HG03521 (cell line): ENCODE results near the gene PLEKHA1.

Source experiments
- ATAC-seq: cut with Tn5 transposase; IDR thresholded peaks from one replicate; pipeline ENCODE4 v1.9.1; 2021; ENCODE audit warnings: mild to moderate bottlenecking, moderate library complexity; ENCODE audit not compliant: unreplicated experiment

PLEKHA1 gene

DNA sequence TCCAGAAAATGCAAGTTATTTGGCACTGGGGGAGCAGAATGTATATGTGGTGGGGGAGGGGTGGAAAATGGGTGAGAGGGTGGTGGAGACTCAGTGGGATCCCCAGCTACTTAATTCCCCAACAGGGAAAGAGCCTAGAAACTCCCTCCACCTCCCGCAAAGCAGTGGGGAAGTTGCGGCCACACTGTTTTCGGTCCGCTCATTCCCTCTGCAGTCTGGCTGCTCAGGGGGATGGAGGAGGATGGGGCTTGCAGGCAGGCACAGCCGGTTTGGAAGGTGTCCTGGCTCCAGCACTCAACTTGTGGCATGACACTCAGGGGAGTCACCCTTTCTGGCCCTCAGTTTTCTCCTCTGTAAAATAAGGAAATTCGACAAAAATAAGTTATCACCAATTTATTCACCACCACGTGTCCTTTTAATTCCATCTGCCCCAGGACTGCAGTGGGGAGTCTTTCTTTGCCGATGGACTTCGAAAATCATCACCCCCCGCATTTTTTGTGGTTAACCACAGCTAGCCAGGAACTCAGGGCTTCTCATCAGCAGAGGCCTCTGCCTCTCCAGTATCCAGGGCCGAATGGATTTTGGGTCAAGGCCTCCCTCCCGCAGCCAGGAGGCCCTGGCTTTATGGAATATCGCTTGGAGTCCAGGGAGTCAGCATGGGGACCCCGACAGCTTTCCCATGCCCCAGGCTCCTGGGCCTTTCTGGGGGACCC lies 85.2 kb downstream of the PLEKHA1 start:
- ATAC-seq = no peak

DNA sequence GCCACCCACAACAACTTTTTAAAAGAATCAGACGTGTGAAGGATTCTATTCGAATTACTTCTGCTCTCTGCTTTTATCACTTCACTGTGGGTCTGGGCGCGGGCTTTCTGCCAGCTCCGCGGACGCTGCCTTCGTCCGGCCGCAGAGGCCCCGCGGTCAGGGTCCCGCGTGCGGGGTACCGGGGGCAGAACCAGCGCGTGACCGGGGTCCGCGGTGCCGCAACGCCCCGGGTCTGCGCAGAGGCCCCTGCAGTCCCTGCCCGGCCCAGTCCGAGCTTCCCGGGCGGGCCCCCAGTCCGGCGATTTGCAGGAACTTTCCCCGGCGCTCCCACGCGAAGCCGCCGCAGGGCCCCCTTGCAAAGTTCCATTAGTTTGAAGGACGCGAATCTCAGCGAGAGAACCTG lies 86.4 kb downstream of the PLEKHA1 start:
- ATAC-seq = no peak

DNA sequence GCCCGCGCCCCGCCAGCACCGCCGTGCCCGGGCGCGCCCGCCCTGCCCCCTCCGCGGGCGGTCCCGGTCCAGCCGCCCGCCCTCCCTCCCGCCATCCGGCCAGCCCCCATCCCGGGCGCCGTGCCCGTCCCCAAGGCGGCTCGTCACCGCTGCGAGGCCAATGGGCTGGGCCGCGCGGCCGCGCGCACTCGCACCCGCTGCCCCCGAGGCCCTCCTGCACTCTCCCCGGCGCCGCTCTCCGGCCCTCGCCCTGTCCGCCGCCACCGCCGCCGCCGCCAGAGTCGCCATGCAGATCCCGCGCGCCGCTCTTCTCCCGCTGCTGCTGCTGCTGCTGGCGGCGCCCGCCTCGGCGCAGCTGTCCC lies 86.8 kb downstream of the PLEKHA1 start, which contains the start of gene HTRA1:
HTRA1 (plus strand) TSS at position 187 of the 362 bp plus-strand sequence; CDS start at position 287, 100 bp downstream.
- no peak for ATAC-seq

DNA sequence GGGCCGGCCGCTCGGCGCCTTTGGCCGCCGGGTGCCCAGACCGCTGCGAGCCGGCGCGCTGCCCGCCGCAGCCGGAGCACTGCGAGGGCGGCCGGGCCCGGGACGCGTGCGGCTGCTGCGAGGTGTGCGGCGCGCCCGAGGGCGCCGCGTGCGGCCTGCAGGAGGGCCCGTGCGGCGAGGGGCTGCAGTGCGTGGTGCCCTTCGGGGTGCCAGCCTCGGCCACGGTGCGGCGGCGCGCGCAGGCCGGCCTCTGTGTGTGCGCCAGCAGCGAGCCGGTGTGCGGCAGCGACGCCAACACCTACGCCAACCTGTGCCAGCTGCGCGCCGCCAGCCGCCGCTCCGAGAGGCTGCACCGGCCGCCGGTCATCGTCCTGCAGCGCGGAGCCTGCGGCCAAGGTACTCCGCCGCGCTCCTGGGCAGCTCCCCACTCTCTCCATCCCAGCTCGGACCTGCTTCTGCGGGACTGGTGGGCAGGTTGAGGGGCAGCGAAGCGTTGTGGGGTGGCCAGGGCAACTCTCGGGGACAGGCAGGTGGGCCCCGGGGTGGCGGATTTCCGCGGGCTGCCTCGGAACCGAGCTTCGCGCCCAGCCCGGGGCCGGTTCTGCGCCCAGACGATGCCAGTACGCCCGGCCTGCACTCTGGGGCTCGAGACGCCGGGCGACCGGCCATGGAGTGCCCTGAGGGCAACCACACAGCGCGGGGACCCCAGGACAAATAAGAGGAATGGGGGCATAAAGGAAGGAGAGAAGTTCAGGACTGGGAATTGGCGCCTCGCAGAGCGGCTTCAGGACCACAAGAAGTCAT lies 87.4 kb downstream of the PLEKHA1 start:
- ATAC-seq = no peak

DNA sequence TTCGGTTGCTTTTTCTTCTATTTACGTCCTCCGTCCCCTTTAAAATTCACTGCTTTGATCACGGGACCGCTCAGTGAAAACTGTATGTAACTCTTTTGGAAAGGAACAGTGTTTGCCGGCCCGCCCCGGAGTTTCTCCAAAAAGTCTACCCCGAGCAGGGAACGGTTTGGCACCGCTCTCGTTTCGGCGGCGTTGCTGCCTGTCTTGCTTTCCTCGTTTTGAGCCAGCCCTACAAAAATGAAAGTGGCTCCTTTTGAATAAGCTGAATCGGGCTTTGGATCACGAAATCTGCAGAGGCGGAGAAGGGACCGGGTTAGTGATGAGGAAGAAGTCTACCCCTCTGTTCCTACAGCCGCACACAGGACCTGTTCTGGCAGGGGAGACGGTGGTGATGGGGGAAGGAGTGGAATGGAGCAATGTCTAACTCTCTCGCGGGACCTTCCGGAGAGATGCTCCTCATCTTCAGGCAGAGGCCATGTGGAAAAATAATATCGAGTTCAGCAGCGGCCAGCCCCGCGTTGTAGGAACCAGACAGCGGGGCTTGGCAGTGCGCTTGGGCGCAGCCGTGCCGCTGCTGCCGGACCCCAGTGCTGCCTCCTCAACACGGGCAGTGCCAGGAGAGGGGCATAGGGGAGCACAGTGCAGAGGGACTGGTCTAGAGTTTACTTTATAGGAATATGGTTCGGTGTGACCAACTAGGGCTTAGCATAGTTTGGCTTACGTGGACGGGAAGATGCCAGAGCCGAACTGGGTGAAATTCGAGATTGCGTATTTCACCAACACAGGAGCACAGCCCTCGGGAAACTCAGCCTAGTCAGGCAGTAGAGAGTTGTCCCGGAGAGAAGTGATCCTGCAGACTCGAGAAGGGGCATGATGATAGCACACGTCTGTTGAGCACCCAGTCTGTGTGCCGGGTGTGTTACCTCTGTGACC lies 88.3 kb downstream of the PLEKHA1 start:
- no peak for ATAC-seq

DNA sequence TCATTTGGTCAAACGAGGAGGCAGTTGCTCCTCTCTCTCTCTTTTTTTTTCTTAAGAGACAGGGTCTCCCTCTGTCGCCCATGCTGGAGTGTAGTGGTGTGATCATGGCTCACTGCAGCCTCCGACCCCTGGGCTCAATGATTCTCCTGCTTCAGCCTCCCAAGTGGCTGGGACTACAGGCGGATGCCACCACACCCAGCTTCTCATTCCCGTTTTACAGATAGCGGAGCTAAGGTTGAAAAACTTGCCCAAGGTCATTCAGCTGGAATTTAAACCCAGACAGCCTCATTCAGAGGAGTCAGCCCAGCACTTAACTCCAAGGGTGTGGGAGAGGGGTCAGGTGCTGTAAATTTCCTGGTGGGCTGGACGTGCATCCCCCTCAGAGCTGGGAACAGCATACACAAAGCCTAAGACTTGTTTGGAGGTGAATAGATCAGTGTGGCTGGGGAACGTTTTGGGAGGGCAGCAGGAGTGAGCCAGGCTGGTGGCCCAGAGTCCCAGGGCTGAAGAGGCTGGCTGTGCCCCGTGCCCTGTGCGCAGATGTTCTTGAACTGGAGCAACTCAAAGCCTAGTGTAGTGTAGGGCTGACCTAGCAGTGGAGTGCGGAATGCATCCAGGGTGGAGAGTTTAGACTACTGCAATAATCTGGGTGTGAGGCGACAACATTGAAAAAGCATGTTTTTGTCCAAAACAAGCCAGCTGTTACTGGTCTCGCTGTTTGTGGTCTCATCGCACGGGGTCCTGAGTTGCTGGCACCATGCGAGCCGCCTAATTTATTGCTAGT lies 89.2 kb downstream of the PLEKHA1 start:
- no peak for ATAC-seq

DNA sequence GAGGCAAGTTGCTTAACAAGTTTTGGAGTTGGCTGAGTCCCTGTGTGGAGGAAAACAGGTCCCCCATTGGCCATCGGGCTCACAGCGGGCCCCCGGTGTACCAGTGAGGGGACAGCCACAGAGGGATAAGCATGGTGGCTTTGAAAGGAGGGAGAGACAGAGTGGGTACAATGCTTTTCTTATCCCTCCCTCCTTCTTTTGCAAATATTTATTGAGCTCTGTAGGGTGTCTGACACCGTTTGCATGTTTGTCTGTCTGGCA lies 89.7 kb downstream of the PLEKHA1 start:
- no peak for ATAC-seq

DNA sequence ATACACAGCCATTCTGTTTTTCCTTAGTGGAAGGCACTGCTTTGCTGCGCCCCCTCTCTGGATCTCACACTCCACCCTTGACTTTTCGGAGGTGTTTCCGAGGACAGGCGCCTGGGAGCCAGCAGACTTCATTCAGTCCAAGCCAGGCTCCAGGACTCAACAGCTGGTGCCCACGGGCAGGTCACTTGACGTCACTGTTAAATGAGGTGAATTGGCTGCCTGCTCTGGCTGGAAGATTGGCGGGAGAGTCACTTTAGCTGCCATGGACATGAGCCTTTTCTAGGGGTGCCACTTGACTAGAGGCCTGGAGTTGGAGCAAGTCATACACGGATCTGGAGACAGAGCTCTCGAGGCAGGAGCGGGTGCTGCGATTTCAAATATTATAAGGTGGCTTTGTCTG lies 90.1 kb downstream of the PLEKHA1 start:
- no peak for ATAC-seq

DNA sequence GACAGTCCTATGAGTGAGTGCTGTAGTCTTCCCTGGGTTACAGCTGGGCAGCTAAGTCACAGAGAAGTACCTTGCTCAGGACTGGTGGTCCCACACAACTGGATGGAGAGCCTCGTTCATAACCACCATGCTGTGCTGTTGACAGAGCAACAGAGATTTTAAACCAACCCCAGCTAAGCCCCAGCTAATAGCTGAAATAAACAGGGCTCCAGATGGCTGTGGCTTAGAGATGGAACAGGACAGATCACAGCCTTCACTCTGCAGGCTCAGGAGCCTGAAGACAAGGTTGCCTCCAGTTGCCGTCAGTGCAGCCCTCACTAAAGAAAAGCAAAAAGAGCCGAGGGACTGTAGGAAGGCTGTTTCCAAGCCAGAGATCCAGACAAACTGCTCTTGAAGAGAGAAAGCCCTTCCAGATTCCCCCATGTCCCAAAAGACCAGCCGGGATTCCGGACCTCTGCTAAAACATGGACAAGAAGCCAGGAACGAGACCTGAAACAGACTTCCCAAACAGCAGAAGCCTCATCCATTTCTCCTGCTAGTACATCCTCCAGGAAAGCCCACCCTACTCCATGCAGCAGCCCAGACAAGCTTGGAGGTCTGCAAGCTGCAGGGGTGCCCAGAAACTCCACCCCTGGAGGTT lies 91.0 kb downstream of the PLEKHA1 start:
- no peak for ATAC-seq

DNA sequence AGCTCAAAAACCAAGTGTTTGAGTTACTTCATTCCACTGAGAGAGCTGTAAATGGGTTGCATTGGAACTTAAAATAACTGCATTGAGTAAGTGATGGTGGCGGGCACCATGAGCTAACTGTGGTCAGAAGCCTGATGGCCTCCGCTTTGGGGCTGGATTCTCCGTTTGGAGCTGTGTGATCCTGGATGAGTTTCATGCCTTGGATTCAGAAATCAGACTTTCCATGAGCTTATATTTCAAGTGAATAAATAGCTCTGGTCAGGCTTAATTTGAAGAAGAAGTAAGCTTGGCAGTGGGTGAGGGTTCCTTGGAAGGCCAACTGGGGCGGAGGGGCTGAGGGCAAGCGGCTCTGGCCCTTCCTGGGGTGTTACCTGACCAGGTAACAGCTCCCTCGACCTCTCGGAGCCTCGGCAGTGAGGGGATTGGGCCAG lies 92.5 kb downstream of the PLEKHA1 start:
- no peak for ATAC-seq

DNA sequence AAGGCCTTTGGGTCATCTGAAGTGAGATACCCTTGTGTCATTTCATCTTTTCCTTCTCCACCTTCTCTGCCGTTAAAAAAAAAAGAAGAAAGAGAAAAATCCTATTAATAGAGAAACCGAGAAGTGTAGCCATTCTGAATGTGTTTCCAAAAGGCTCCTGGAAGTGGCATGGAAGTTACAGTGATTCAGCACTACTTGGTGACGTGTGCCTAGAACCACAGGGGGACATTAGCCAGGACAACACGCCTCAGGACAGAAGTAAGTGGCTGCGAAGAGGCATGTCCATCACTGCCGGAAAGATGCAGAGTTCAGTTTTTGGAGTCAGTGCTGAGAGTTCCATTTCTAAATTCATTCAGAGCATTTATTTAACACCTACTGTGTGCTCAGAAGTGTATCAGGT lies 93.2 kb downstream of the PLEKHA1 start:
- ATAC-seq = no peak

DNA sequence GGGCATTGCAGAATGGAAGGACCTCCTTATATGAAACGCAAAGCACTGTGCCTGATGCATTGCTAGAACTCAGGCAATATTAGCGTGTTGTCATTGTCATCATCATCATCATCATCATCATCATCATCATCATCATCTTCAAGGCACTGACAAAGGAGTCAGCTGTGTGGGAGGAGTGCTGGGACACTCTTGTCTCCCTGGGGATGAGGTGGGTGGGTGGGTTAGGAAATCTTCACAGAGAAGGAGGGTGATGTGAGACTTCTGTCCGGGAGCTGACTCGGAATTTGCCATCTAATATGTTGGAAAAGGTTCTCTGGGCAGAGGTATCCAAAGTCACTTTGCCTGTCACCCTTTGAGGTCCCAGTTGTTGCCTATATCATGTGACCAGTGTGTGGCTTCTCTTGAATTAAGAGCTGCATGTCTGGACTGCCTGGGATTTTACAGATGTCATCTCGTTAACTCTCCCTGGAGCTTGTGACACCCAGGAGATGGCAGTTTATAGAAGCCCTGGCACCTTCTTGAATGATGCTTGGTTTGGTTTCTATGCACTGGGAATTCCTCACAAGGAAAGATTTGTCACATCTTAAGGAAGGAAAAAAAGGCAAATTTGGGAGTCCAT lies 93.9 kb downstream of the PLEKHA1 start:
- no peak for ATAC-seq

DNA sequence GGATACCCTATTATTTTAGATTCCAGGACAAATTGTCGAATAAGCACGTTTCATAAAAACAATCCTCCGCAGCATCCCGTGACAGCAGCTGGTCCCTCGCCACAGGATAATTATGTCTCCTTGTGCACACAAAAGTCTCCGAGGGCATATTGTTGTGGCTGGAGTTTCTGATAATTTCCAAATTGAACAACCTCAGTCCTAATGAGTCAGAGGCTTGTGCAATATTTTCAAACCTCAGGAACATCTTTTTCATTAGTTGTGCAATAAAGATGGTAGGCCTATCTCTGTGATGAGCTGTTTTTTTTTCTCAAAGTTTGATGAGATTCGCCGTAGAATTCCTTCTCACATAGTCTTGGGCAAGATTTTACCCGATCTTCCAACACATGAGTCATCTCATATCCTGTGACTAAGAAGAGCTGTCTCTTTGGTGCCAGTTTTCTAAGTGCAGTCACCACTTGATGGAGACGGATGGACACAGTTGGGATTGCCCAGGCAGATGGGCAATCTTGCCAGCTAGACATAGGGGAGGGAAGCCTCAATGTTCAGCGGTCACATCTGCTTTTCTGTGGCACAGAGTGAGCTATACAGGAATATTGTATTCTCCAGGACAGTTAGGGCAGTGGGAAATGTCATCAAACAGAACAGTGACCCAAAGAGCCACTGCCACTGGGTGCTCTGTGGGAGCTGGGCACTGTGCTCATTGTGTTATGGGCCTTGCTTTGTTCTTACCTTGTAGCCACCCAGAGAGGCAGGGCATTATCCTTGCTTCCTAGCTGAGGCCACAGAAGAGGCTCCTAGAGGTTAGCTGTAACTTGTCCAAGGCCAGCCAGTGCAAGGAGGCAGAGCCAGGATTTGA lies 94.6 kb downstream of the PLEKHA1 start:
- ATAC-seq = no peak

DNA sequence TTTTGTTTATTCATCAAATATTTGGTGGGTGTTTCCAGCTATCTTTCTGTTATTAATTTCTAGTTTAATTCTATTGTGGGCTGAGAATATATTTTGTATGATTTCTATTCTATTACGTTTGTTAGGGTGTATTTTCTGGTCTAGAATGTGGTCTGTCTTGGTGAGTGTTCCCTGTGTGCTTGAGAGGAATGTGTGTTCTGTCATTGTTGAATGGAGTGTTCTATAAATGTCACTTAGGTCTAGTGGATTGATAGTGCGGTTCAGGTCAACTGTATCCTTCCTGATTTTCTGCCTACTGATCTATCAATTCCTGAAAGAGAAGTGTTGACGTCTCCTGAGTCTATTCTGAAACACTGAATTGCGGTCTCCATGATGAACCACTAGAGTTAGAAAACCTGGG lies 95.3 kb downstream of the PLEKHA1 start:
- no peak for ATAC-seq

DNA sequence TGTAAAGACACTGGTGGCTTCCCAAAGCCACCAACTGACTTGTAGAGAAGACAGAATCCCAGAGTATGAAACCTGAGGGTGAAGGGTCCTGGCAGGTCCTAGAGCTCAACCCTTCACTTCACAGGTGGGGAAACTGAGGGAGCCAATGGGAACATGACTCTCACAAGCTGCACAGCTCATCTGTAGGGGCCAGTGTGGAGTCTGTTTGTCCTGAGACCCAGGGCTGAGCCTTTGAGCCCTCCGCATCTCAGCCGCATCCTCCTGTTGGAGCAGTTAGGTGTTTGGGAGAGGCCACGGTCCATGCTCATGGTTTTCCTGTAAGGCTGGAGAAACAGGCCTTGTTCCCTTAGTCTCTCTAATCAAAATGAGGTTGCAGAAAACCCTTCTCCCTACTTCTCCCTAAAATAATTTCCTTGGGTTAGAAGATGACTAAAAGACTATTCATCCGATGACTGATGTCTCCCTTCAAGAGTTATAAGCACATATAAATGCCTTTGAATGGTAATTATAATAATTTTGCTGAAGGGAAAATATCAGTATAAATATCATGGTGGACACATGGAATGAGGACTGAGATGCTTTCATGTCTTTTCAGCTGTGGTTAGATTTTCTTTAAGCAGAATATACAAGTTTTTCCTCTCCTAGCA lies 97.1 kb downstream of the PLEKHA1 start:
- no peak for ATAC-seq

DNA sequence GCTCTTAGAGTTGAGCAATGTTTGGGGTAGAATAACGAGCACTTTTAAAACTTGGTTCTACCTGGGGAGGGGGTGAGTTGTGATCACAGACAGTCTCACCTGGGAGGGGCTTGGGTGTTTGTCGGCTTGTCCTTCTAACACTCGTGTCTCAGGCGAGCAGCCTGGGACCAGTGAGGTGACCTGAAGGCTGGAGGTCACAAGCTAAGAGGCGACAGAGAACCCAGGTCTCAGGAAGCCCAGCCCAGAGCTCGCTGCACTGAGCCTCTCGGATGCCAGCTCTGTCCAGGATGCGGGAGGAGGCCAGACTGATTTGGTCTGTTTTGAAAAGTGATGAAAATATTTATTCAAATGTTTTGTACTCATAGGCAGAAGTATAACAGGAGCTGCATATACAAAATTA lies 98.6 kb downstream of the PLEKHA1 start:
- no peak for ATAC-seq

DNA sequence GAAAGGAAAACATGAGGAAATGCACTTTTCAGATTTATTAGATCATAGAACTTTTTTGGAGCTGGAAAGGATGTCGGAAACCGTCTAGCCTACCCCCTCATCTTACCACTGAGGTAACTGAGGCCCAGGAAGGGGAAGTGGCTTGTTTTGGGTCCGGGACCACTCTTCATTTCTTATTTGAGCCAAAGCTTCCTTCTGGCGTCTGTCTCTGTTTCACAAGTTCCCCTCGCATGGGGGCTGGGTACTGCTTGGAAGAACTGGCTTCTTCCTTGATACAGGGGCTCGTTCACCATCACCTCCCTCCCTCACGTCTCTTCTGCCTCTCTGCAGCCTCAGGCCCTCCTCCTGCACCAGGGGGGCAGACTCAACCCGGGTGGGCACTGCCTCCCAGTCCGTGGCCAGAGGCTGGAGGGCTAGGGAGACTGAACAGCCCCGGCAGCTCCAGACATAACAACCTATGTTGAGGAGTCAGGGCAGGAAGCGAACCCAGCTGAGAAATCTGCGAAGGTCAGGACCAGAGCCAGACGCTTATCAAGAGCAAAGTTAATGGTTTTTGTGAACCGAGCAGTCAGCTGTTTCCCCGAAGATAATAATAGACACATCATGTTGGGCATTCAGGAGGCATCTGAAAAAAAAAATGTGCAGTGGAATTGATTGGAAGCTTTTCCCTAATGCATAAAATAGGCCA lies 99.8 kb downstream of the PLEKHA1 start:
- no peak for ATAC-seq

DNA sequence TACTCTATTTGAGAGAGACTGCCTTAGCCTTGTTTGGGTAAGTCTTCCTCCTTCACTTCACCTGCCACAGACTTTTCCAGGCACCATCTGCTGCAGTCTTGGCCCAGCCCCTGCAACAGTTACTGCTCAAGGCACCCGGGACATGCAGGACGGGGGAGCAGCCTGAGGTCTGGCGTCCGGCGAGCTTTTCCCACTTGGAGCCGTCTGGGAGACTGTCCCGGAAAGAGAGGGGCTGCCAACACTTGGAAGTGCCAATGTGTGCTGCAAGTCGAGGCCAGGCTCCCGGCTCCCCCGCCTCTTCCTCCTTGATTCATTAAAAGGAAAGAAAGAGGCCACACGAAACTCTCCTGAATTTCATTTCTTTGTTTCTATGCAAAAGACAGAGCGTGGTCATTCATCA lies 100.6 kb downstream of the PLEKHA1 start:
- no peak for ATAC-seq
